Thoracic aorta (tissue), 2 donors: Measurements from ENCODE around the gene RPRD2. TPM values are rescaled to one million over a fixed set of nuclear protein-coding genes. Genes with fewer than 3 reads are reported as not detected.

Experiments used
- ATAC-seq: fragments of 150-250 bp; one replicate; pipeline ENCODE4 v1.8.0; 2017; ENCODE audit warnings: low read depth; ENCODE audit not compliant: insufficient number of reproducible peaks, low FRiP score
- DNase-seq: peaks from one replicate; pipeline ENCODE4 v3.0.0-alpha.2; 2020; ENCODE audit warnings: low spot score
- H3K27ac ChIP-seq, 2 donors: fragments of 200-600 bp; sonication (generic); 1 replicate in 1 of 2; 2 replicates in 1 of 2; pipeline ENCODE4 v1.5.1; 2016; ENCODE audit warnings: mild to moderate bottlenecking in 2 of 2, moderate library complexity in 2 of 2
- H3K27me3 ChIP-seq: fragments of 200-600 bp; sonication (generic); replicated peaks from 2 replicates; pipeline ENCODE4 v1.6.0; 2016; ENCODE audit warnings: mild to moderate bottlenecking; ENCODE audit not compliant: insufficient read depth
- H3K36me3 ChIP-seq: fragments of 200-600 bp; sonication (generic); one replicate; pipeline ENCODE4 v1.5.1; 2016
- H3K4me1 ChIP-seq, 2 donors: fragments of 200-600 bp; sonication (generic); 1 replicate in 1 of 2; 2 replicates in 1 of 2; pipeline versions ENCODE4 v1.5.1 to v1.6.0; 2016; ENCODE audit warnings: low read depth in 2 of 2, mild to moderate bottlenecking in 1 of 2; ENCODE audit not compliant: control insufficient read depth in 1 of 2
- H3K4me3 ChIP-seq: fragments of 200-600 bp; sonication (generic); 2 replicates; pipeline ENCODE4 v1.5.1; 2016; ENCODE audit warnings: mild to moderate bottlenecking
- H3K9me3 ChIP-seq: fragments of 200-600 bp; sonication (generic); 2 replicates; pipeline ENCODE4 v1.5.1; 2016
- CTCF ChIP-seq: fragments of 200-600 bp; sonication (generic); IDR thresholded peaks from one replicate; pipeline ENCODE4 v1.5.1; 2019; ENCODE audit warnings: antibody characterized with exemption
- total RNA-seq, 2 donors: library from RNA; depleted of rRNA; stranded (reverse); fragments of >200 nt; gene quantifications; one replicate each; pipeline versions ENCODE4 v1.1.0 to v1.2.3, GENCODE V29; 2016

Gene RPRD2
- total RNA-seq, 2 donors from 2014 or later = 19.5 to 28.4 TPM

GRCh38 chr1:150469291-150469690 lies 105.3 kb downstream of the RPRD2 start:
- TF ChIP-seq CTCF = no peak
- Histone ChIP-seq H3K4me1 (peaks cover 0 to 4% of the 10 kb centered on the region in 2 donors), H3K36me3 (peaks cover 42% of the 10 kb centered on the region), H3K4me3 (no peak overlapping the region), H3K27ac (peak overlapping the region in 1 of 2 donors; percentile 13), H3K9me3 (no peaks in the 10 kb centered on the region), H3K27me3 (no peaks in the 10 kb centered on the region)
- ATAC-seq = no peak
- DNase-seq = no peak

GRCh38 chr1:150472601-150473200 lies 108.8 kb downstream of the RPRD2 start:
- H3K4me3 ChIP-seq = no peak overlapping the region
- DNase-seq (no peak), ATAC-seq (no peak)
- no peaks in the 10 kb centered on the region for H3K9me3 ChIP-seq
- no peaks in the 10 kb centered on the region for H3K27me3 ChIP-seq
- no peak overlapping the region for H3K27ac ChIP-seq
- peaks cover 31% of the 10 kb centered on the region for H3K36me3 ChIP-seq
- TF ChIP-seq CTCF = no peak
- H3K4me1 ChIP-seq = peaks cover 0 to 4% of the 10 kb centered on the region in 2 donors

GRCh38 chr1:150473659-150474058 lies 109.7 kb downstream of the RPRD2 start:
- no peak for DNase-seq
- H3K36me3 ChIP-seq = peaks cover 29% of the 10 kb centered on the region
- no peaks in the 10 kb centered on the region for H3K9me3 ChIP-seq
- ATAC-seq = no peak
- H3K27me3 ChIP-seq = no peaks in the 10 kb centered on the region
- no peak overlapping the region for H3K4me3 ChIP-seq
- no peak overlapping the region for H3K27ac ChIP-seq
- H3K4me1 ChIP-seq = peaks cover 0 to 4% of the 10 kb centered on the region in 2 donors
- no peak for TF ChIP-seq CTCF

GRCh38 chr1:150474869-150475268 lies 110.9 kb downstream of the RPRD2 start:
- Histone ChIP-seq H3K27me3 (no peaks in the 10 kb centered on the region), H3K4me3 (no peak overlapping the region), H3K27ac (no peak overlapping the region), H3K4me1 (no peaks in the 10 kb centered on the region), H3K36me3 (peaks cover 29% of the 10 kb centered on the region), H3K9me3 (no peaks in the 10 kb centered on the region)
- ATAC-seq = no peak
- DNase-seq = no peak
- no peak for TF ChIP-seq CTCF

- no peaks in the 10 kb centered on the region for H3K27me3 ChIP-seq
- no peak overlapping the region for H3K4me3 ChIP-seq
- no peaks in the 10 kb centered on the region for H3K4me1 ChIP-seq
- no peaks in the 10 kb centered on the region for H3K9me3 ChIP-seq
- ATAC-seq = no peak
- TF ChIP-seq CTCF = no peak
- no peak for DNase-seq
- no peak overlapping the region for H3K27ac ChIP-seq
- H3K36me3 ChIP-seq = peaks cover 14% of the 10 kb centered on the region
These were observed 112.8 kb downstream of the RPRD2 start for GRCh38 chr1:150476754-150477153.
